NCI-H774 (cell line): ENCODE data around the gene SECISBP2.

ENCODE experiments used
- DNase-seq: peaks from one replicate; lab custom pipeline; 2025; lab: John Stamatoyannopoulos, UW

Gene SECISBP2

DNA sequence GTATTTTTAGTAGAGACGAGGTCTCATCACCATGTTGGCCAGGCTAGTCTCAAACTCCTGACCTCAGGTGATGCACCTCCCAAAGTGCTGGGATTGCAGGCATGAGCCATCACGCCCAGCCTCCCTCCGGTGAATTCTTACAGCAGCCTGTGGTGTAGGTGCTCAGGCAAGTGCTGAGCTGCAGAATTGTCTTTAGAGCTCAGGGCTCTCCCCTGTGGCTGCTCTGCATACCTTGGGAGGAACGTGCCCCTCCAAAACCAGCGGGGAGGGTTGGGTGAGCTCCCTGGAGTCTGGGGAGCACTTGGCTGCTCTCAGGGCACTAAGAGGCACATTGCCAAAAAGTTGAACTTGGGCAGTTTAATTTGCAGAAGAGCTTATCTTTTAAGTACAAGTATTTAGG lies 29.4 kb downstream of the SECISBP2 start:
- no peak for DNase-seq

DNA sequence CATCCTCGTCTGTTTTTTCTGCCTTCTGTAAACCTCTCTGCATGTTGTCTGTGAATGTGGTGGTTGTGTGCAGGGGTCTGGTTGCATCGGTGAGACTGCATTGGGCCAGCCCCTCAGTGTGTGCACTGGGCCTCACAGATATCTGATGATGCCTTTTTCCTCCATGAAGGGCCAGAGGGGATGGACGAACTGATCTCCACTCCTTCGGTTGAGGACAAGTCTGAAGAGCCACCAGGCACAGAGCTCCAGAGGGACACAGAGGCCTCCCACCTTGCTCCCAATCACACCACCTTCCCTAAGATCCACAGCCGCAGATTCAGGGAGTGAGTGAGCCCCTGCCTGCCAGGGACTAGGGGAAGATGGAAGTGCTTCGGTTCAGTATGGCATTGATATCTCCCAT lies 31.3 kb downstream of the SECISBP2 start:
- DNase-seq: no peak

GRCh38 chr9:89350988-89351557 lies 32.8 kb downstream of the SECISBP2 start:
- DNase-seq: no peak

GRCh38 chr9:89351584-89352300 lies 33.4 kb downstream of the SECISBP2 start:
- no peak for DNase-seq

DNA sequence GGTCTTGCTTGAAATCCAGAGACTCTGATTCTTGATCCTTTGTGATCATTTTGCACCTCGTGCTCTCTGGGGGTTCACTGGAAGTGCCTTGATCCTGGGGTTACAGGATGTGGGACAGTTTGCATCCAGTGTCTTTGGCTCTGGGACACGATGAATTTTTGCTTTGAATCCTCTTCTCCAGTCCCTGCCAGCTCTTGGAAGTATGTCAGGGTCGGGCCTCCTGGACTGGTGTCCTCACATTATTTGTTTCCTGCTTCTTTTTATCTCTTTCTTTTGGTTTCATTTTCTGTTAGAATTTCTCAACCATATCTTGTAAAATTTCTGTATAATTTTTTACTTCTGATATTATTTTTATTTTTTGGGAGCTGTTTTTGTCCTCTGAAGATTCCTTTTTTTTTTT lies 34.2 kb downstream of the SECISBP2 start:
- no peak for DNase-seq

- DNase-seq: no peak
Observed at GRCh38 chr9:89352874-89353649, 34.8 kb downstream of the SECISBP2 start.

DNA sequence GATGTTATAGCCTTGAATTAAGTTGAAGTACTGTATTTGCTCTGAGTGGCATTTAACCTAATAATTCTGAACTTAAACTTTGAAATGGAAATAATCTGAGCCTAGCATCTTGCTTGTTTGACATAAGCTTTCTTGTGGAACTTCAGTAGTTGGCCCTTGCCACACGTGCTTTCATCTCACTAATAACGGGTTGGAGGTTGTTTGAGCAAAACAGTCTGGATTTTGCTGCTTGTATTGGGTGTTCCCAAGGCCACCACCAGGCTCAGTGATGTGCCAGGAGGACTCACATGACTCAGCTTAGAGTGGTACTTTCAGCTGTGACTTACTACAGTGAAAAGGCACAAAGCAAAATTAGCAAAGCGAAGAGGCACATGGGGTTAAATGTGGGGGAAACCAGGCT lies 35.7 kb downstream of the SECISBP2 start:
- no peak for DNase-seq

- no peak for DNase-seq
Observed at GRCh38 chr9:89354471-89354870, 36.2 kb downstream of the SECISBP2 start.

DNA sequence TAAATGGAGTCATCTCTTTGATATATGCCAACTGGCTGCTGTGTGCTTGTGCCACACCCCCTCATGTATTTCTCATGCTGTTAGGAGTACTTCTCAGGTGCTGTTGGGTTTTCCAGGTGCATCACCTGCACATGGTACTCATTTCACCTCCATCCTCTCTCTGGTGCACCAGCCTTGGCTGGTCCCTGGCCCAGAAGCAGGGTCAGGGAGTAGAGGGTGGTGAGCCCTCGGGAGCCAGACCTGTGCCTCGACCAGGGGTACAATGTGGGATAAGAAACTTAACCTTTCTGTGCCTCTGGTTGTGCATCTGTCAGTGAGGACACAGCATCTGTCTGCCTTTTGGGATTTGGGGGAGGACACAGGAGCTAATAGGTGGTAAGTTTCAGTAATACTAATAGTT lies 38.5 kb downstream of the SECISBP2 start:
- DNase-seq: no peak

- no peak for DNase-seq
Observed at GRCh38 chr9:89357331-89358197, 39.3 kb downstream of the SECISBP2 start.

GRCh38 chr9:89358376-89358916 lies 40.1 kb downstream of the SECISBP2 start:
- DNase-seq: no peak

DNA sequence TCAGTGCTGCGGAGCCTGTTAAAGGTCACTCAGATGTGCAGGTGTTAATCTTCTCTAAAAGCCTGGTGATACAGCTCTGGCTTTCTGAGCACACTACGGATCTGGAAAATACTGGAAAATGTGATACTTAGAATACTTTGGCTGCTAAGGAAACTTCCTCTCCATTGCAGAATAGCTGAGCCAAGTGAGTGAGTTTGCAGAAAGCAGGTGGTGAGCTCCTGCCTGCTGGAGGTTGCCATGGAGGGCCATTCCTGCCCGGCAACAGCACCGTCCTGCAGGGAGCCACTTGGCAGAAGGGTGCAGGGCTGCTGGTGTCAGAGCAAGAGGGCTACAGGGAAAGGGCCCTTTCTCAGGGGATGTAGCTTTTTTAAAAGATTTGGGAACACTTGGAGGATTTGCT lies 40.7 kb downstream of the SECISBP2 start:
- DNase-seq: peak; percentile 56

DNA sequence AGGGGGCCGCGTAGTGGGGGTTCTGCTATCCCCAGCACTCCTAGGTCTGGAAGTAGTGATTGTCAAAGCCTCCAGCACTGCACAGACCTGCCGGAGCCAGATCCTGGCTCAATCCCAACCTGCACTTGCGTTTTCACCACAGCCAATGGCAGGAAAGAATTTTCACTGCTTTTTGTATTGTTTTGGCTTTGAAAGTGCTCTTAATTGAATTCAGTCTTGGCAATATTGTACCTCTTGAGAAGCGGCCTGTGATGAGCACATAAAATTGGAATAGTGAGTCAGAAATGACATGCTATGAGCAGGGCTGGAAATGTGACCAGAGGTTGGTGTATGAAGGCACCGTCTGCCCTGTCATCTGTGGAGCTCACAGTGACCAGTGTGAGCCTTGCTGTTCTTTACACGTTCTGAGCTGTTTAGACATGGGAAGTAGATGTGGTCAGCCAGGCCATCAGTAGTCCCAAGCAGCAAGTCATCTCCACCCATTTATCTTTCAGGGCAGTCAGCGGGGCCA lies 41.5 kb downstream of the SECISBP2 start:
- DNase-seq: no peak

GRCh38 chr9:89360465-89360864 lies 42.2 kb downstream of the SECISBP2 start:
- peak; percentile 10 for DNase-seq

DNA sequence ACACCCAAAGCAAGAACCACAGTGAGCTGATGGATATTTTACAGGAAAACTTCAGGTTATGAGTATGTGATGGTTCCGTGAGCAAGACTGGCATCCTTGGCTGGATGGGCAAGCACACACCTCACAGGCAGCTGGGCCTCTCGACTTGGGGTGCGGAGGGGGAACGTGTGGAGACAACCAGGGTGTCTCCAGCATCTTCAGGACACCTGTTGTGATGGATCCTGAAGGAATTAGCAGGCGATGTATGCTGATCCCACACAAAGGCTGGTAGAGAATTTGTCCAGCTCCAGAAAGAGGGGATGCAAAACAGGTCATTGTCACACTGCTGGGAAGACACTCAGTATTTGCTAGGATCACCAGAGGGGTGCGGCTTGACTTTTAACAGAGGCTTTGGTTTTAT lies 42.7 kb downstream of the SECISBP2 start:
- DNase-seq: no peak

DNA sequence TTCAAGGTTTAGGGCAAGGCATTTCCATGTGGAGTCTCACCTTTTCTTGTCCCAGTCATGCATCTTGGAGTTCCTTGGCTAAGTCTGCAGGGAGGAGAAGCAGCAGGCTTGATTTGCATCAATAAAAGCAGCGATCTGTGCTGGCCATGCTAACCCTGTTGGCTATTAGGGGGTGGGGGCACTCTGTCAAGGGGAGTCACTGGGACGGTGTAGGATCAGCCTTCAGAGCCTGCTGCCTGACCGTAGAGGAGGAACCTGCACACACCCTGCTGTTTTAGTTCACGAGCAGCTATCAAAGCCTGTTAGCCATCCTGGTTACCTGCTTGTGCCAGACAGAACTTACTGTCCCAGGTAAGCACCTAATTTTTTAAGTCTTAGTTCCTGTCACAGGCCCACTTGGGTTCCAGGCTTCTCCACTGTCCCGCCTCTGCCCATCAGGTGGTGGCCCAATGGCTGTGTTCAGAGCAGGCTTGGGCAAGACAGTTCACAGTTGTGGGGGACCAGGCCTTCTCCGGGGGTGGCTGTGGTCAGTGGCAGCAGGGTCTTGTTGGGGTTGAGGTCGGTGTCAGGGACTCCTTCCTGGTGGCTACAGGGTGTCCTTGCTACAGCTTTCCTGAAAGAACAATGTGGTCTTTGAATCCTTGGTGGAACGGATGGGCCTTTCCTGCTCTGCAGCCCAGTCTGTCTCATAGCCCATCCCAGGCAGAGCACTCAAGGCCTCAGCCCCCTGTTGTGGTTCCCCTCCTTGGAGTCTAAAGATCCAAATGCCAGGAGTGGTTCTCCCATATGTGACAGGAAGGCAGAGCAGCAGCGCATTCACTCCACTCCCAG lies 43.7 kb downstream of the SECISBP2 start:
- no peak for DNase-seq

DNA sequence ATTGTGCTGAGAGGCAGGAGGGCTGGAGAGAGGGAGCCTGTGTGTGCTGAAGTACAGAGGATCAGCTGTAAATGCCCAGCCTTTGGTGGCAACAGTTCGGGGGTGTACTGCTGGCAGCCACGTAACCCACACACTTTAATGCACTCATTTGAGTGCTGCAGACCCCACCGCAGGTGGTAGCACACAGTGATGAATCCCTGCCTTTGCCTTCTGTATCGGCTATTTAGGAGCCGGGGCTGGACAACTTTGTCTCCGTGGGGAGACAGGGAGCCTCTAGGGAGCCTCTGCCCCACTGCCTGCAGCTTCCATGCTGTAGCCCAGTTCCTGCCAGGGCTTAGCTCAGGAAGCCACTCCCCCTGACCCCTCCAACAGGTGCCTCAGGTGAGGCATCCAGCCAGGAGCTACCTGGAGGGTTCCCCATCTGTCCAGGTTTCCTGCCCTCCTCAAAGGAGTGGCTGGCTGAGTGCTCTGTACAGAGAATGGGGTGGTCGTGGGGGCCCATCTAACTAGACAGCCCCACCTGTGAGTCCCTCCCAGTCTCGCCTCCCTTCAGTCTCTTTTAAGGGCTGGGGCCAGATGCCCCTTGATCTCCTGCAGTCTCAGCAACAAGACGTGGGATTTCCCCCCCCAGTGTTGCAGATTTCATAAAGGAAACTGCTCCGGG lies 44.5 kb downstream of the SECISBP2 start:
- no peak for DNase-seq

GRCh38 chr9:89363311-89363670 lies 45.0 kb downstream of the SECISBP2 start:
- DNase-seq: no peak

GRCh38 chr9:89363921-89364665 lies 45.8 kb downstream of the SECISBP2 start:
- no peak for DNase-seq
